CD14-positive monocyte (primary cell): ENCODE measurements around the gene NAA35. TPM values are rescaled to one million over a fixed set of nuclear protein-coding genes. Genes with fewer than 3 reads are reported as not detected.

Experiments
- DNase-seq, 3 donors: peaks; one replicate each; pipeline ENCODE4 v3.0.0-alpha.2; 2011 to 2022
- H2AFZ ChIP-seq: 2 replicates; pipeline ENCODE4 v1.6.0; 2012; ENCODE audit warnings: mild to moderate bottlenecking, low read depth, low read length, inconsistent platforms; ENCODE audit not compliant: insufficient read depth, poor library complexity, severe bottlenecking
- H3K27ac ChIP-seq, 2 donors: 1 replicate in 1 of 2; 2 replicates in 1 of 2; pipeline ENCODE4 v1.5.1; 2012 to 2013; ENCODE audit warnings: low read length in 2 of 2, control low read depth in 1 of 2, inconsistent platforms in 1 of 2, low read depth in 1 of 2, mild to moderate bottlenecking in 1 of 2
- H3K27me3 ChIP-seq, 2 donors: one replicate each; pipeline versions ENCODE4 v1.6.0 to v1.6.1; 2011 to 2013; ENCODE audit warnings: low read length in 2 of 2; ENCODE audit not compliant: control insufficient read depth in 2 of 2, insufficient read depth in 2 of 2
- H3K36me3 ChIP-seq, 2 donors: replicated peaks in 1 of 2; 1 replicate in 1 of 2; 2 replicates in 1 of 2; pipeline versions ENCODE4 v1.5.1 to v1.6.1; 2012 to 2013; ENCODE audit warnings: low read length in 2 of 2, control low read depth in 1 of 2, inconsistent platforms in 1 of 2, mild to moderate bottlenecking in 1 of 2; ENCODE audit not compliant: insufficient read depth in 2 of 2, control insufficient read depth in 1 of 2
- H3K4me1 ChIP-seq, 2 donors: 1 replicate in 1 of 2; 2 replicates in 1 of 2; pipeline versions ENCODE4 v1.5.1 to v1.6.1; 2012 to 2013; ENCODE audit warnings: low read length in 2 of 2, control low read depth in 1 of 2, inconsistent platforms in 1 of 2, mild to moderate bottlenecking in 1 of 2, moderate library complexity in 1 of 2; ENCODE audit not compliant: insufficient read depth in 2 of 2, control insufficient read depth in 1 of 2
- H3K4me2 ChIP-seq: replicated peaks from 2 replicates; pipeline ENCODE3; 2012; ENCODE audit warnings: low read length, moderate library complexity, mild to moderate bottlenecking; ENCODE audit not compliant: poor library complexity, severe bottlenecking; ENCODE audit errors: extremely low read depth
- H3K4me3 ChIP-seq, 3 experiments: fragments of 200-600 bp in 1 of 3; sonication (generic) in 1 of 3; replicated peaks in 1 of 3; 1 replicate in 2 of 3; 2 replicates in 1 of 3; pipeline ENCODE4 v1.5.1; 2011 to 2013; ENCODE audit warnings: low read length in 3 of 3, mild to moderate bottlenecking in 3 of 3, control low read depth in 2 of 3, low read depth in 2 of 3, inconsistent platforms in 1 of 3, moderate library complexity in 1 of 3
- H3K79me2 ChIP-seq: 2 replicates; pipeline ENCODE4 v1.6.0; 2012; ENCODE audit warnings: mild to moderate bottlenecking, control low read depth, inconsistent platforms, low read length, moderate library complexity; ENCODE audit not compliant: insufficient read depth
- H3K9ac ChIP-seq: 2 replicates; pipeline ENCODE4 v1.6.0; 2017; ENCODE audit warnings: low read length, mild to moderate bottlenecking; ENCODE audit not compliant: insufficient read depth, poor library complexity, severe bottlenecking
- H3K9me3 ChIP-seq, 2 donors: replicated peaks in 1 of 2; 1 replicate in 1 of 2; 2 replicates in 1 of 2; pipeline versions ENCODE4 v1.5.1 to v1.6.1; 2012 to 2013; ENCODE audit warnings: low read length in 2 of 2, control low read depth in 1 of 2; ENCODE audit not compliant: control insufficient read depth in 1 of 2, insufficient read depth in 1 of 2
- H4K20me1 ChIP-seq: 2 replicates; pipeline ENCODE4 v1.6.0; 2012; ENCODE audit warnings: mild to moderate bottlenecking, low read length, control low read depth, moderate library complexity; ENCODE audit not compliant: insufficient read depth
- H3K27ac Mint-ChIP-seq, 7 donors: one replicate each; pipeline ENCODE4 v1.8.0; 2020; ENCODE audit warnings: mild to moderate bottlenecking in 7 of 7, mixed read lengths in 7 of 7, moderate library complexity in 6 of 7, inconsistent platforms in 2 of 7
- H3K27me3 Mint-ChIP-seq, 3 donors: one replicate each; pipeline ENCODE4 v1.8.0; 2021 to 2022; ENCODE audit warnings: low read depth in 3 of 3, mild to moderate bottlenecking in 3 of 3, mixed read lengths in 3 of 3, moderate library complexity in 3 of 3, inconsistent platforms in 1 of 3
- H3K36me3 Mint-ChIP-seq, 2 donors: one replicate each; pipeline ENCODE4 v1.8.0; 2020; ENCODE audit warnings: mixed read lengths in 2 of 2, inconsistent platforms in 1 of 2, mild to moderate bottlenecking in 1 of 2
- H3K4me1 Mint-ChIP-seq: one replicate; pipeline ENCODE4 v1.8.0; 2020; ENCODE audit warnings: mild to moderate bottlenecking, mixed read lengths
- H3K4me3 Mint-ChIP-seq, 2 donors: one replicate each; pipeline ENCODE4 v1.8.0; 2020; ENCODE audit warnings: mild to moderate bottlenecking in 2 of 2, mixed read lengths in 2 of 2, moderate library complexity in 1 of 2
- H3K9me3 Mint-ChIP-seq, 7 donors: one replicate each; pipeline ENCODE4 v1.8.0; 2020 to 2022; ENCODE audit warnings: mixed read lengths in 7 of 7, mild to moderate bottlenecking in 6 of 7, moderate library complexity in 6 of 7, inconsistent platforms in 2 of 7
- CTCF ChIP-seq: fragments of 200-600 bp; IDR thresholded peaks from one replicate; pipeline ENCODE4 v1.8.0; 2022; ENCODE audit warnings: antibody characterized with exemption, mild to moderate bottlenecking
- WGBS: methylation state at CpG from one replicate; pipeline ENCODE4 v1.1.5; 2013; ENCODE audit warnings: missing lambda C conversion rate; ENCODE audit not compliant: insufficient coverage; 5-methylcytosine and 5-hydroxymethylcytosine counted together
- intact Hi-C, 2 donors: fragments of 100-400 bp; cut with micrococcal nuclease; formaldehyde crosslinking; loops; one replicate each; pipeline versions ENCODE4 v1.15.0 to v1.15.1; 2023
- polyA plus RNA-seq, 3 donors: library from polyadenylated mRNA; depleted of rRNA in 1 of 3; unstranded in 2 of 3; stranded (reverse) in 1 of 3; fragments of 300-500 nt in 2 of 3; fragments of >200 nt in 1 of 3; fragmentation: Illumina TruSeq in 2 of 3; gene quantifications; 1 replicate in 2 of 3; 2 replicates in 1 of 3; pipeline ENCODE4 v1.2.3, GENCODE V29; 2012 to 2021

Gene NAA35
- polyA plus RNA-seq, 3 donors, result 4.4 to 8.7 (median 5.6) TPM

- Mint-ChIP-seq H3K4me3 (no peak overlapping the region), H3K4me1 (peaks cover 11% of the 10 kb centered on the region), H3K9me3 (peaks cover 0 to 5% (median 3%) of the 10 kb centered on the region in 7 donors), H3K27ac (no peak overlapping the region), H3K27me3 (peaks cover 0 to 2% (median 0%) of the 10 kb centered on the region in 3 donors), H3K36me3 (peaks cover 36 to 44% of the 10 kb centered on the region in 2 donors)
- Histone ChIP-seq H3K4me2 (no peak overlapping the region), H3K27ac (no peak overlapping the region), H3K9ac (no peak overlapping the region), H4K20me1 (no peaks in the 10 kb centered on the region), H2AFZ (no peak overlapping the region), H3K27me3 (no peaks in the 10 kb centered on the region), H3K4me3 (no peak overlapping the region), H3K79me2 (no peaks in the 10 kb centered on the region), H3K36me3 (peaks cover 13 to 41% of the 10 kb centered on the region in 2 donors), H3K9me3 (no peaks in the 10 kb centered on the region), H3K4me1 (no peaks in the 10 kb centered on the region)
- no CpG with 5 or more reads among the region's 2 CpGs for WGBS
- TF ChIP-seq CTCF, result no peak
- no peak for DNase-seq
- intact Hi-C loops, result no loop called here
Observed at GRCh38 chr9:85994191-85994590, 53.2 kb downstream of the NAA35 start.

- intact Hi-C loops, result no loop called here
- H4K20me1 ChIP-seq, result no peaks in the 10 kb centered on the region
- DNase-seq, result no peak
- no peaks in the 10 kb centered on the region for H3K27me3 ChIP-seq
- no peaks in the 10 kb centered on the region for H3K79me2 ChIP-seq
- no peak overlapping the region for H3K4me2 ChIP-seq
- H3K4me1 ChIP-seq, result no peaks in the 10 kb centered on the region
- peaks cover 35 to 43% of the 10 kb centered on the region in 2 donors for H3K36me3 Mint-ChIP-seq
- H3K9ac ChIP-seq, result no peak overlapping the region
- H3K27ac ChIP-seq, result no peak overlapping the region
- no peak overlapping the region for H3K4me3 ChIP-seq
- no peak overlapping the region for H2AFZ ChIP-seq
- peaks cover 0 to 5% (median 3%) of the 10 kb centered on the region in 7 donors for H3K9me3 Mint-ChIP-seq
- TF ChIP-seq CTCF, result no peak
- H3K9me3 ChIP-seq, result no peaks in the 10 kb centered on the region
- no peak overlapping the region for H3K4me3 Mint-ChIP-seq
- peaks cover 16 to 48% of the 10 kb centered on the region in 2 donors for H3K36me3 ChIP-seq
- peaks cover 11% of the 10 kb centered on the region for H3K4me1 Mint-ChIP-seq
- peaks cover 0 to 2% (median 0%) of the 10 kb centered on the region in 3 donors for H3K27me3 Mint-ChIP-seq
- no peak overlapping the region for H3K27ac Mint-ChIP-seq
Observed at GRCh38 chr9:85995097-85995496, 54.2 kb downstream of the NAA35 start.
